HG03565 (cell line): Measurements from ENCODE around the gene ADD3.

ENCODE experiments used
- ATAC-seq: cut with Tn5 transposase; IDR thresholded peaks from one replicate; pipeline ENCODE4 v1.9.1; 2021; ENCODE audit warnings: mild to moderate bottlenecking, moderate library complexity; ENCODE audit not compliant: unreplicated experiment

The ADD3 gene

DNA sequence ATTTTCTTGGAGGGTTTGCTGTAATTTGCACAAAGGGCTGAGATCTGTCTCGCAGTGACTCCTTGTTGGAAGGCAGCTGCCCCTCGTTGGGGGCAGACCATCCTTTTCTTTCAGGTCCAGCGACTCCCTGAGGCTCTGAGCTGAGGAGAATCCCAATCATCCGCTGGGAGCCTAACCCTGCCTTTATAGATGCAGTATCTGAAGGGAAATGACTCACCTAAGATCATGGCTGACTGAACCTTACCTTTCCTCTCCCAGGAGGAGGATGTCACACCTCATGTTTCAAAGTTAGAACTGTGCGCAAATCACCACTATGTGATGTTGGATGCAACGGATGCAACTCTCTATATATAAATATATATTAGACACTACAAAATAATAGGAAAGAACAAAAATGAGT lies 163.2 kb downstream of the ADD3 start:
- ATAC-seq, result no peak

DNA sequence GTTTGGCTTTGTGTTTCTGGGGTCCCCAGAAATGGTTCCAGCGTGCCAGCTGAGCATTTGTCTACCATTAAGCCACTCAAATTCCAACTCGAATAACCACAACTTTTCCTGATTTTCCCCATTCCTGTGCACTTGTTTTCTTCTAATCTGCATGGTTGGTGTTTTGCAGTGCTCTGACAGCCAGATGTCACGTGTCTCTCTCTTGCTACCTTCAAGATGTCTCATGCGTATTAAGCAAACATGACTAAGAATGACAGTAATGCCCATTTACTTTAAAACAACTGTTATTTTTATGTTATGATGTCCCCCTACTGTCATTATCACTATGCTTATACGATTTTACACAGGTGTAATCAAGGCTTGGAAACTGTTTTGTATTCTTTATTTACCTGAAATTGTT lies 164.4 kb downstream of the ADD3 start:
- ATAC-seq, result no peak

DNA sequence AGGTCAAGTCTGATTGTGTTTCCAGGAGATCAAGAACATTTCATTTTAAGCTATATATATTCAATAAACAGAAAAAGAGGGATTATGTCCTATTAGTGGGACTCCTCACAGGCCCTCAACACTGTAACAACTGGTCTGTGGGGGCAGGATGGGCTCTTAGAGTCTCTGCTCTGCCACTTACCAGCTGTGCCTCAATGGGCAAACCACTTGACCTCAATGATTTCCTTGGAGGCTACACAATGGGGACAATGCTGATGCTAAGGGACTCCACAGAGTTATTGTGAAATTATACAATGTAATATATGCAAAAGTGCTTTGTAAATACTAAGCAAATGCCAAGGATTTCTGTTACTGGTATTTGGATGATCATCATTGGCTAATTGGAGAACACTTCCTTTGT lies 166.4 kb downstream of the ADD3 start:
- no peak for ATAC-seq

DNA sequence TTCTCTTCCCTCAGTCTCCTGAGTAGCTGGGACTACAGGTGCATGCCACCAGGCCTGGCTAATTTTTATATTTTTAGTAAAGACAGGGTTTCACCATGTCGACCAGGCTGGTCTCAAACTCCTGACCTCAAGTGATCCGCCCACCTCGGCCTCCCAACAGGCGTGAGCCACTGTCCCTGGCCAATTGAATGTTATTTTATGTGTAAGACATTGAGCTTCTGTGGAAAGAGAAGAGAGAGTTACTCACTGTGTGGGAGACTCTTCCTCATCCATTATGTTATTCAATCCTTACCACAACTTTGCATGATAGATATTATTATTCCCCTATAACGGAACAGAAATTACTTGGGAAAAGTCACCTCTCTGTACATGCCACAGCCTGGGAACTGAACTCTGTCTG lies 167.0 kb downstream of the ADD3 start:
- ATAC-seq, result no peak

DNA sequence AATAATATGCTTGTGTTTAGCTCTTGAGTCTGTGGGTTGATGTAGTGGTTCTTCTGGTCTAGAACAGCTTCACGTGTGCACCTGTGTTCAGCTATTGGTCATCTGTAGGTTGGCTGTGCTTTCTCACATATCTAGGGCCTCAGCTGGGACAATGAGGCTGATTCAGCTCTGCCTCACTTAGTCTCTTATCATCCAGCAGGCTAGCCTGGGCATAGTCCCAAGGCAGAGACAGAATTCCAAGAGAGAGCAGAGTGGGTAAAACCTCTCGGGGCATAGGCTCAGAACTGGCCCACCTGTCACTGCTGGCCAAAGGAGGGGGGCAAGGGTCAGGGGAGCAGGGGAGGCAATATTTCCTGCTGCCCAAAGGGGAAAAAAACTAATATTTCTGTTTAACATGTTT lies 167.6 kb downstream of the ADD3 start:
- ATAC-seq, result no peak

DNA sequence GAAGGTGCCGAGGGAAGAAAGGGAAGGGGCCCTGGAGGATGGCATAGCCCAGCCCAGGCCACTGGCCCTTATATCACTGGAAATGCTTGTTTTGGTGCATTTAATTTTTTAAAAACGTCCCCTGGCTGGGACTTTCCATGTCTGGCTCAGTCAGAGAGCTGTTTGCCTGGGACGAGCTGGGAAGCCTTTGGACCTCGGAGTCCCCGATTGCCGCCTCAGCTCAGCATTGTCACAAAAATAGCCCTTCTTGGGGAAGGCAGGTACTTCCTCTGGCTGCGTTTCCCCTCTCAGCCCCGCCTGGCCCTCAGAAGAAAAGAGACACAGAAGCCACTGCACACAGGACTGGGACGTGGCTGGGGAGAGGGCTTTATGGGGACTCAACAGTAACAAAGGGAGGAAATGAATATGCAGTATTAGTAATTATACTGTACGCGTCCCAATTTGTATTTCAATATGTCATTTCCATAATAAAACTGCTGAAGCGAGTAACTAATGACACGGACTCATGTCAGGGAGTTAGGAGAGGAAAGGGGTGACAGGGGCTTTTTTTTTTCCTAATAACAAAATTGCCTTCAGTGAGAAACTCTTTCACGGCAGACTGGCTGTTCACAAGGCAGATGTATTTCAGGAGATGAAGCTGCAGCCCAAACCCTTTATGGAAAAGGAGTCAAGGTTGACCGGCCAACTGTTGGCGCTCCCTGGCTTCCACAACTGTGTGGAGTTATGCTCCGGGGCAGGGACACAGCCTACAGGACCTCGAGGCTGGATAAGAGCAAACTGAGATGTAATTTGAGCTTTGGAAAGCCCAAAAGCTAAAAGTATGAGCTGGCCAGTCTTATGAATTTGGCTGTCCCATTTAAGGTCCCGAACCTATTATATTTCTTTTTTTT lies 168.6 kb downstream of the ADD3 start:
- ATAC-seq, result no peak

DNA sequence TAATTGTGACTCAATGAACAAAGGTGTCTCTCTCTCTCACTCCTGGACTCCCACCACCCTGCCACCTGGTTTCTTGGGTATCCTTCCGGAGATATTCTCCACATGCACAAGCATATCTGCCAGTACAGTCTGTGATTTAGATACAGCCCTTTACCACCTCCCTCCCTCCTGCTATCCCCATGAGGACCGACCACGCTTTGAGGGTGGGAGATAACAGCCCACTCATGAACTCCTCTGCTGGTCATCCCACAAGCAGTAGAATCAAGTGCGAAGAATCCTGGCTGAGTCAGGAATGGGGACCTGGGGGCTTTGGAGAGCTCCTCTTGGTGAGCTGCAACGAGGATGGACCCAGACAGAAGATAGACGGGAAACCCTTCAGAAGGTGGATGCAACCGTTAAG lies 171.4 kb downstream of the ADD3 start:
- ATAC-seq, result no peak

DNA sequence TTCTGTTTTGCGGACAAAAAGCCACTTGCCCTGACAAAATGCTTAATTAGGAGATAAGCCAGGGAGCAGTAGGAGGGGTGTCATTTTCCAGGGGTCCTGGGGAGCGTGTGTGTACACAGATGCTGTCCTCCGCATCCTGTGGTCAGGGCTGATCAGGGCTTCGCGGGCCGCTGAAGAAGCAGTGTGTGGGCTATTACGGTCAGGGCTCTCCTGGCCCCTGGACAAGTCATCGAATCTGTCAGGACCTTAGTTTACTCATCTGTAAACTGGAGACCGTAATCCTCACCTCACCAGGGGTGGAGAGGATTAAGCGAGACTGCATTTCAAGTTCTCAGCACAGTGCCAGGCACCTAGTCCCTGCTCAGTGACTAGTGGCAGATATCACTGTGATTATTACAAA lies 173.7 kb downstream of the ADD3 start:
- no peak for ATAC-seq

DNA sequence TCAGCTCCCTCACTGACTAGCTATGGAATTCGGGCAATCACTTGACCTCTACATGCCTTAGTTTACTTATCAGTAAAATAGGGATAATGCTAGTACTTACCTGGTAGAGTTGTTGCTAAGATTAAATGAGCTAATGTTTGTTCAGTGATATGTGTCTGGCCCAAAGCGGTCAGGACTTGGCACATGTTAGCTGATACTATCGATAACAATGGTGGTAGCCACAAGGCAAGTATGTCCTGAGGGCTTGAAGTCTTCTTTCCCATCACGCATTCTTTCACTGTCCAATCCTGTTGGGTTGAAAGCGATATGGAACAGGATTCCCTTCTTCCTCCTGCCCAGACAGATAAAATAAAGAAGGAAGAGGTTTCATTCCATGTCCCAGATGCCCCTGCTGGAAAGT lies 174.1 kb downstream of the ADD3 start:
- ATAC-seq, result no peak

DNA sequence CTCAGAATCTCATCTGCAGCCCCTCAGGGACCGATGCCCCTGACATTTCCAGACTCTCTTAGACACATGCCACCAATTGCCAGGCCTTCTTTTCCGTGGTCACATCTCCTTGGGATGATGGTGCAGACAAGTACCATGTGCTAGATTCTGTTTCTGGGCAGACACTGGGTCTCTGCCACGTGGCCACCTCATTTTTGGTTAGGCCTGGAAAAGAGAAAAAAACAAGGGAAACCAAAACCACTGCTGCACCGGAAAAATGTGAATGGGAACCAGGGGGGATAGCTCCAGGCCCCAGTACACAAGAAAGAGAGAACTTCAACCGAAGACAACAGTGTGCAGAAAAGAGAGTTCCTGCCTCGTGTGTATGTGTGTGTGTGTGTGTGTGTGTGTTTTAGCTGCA lies 176.6 kb downstream of the ADD3 start:
- ATAC-seq, result no peak
